Astrocyte (in vitro differentiated cells and primary cell): Measurements from ENCODE around the gene THRA. TPM values are rescaled to one million over a fixed set of nuclear protein-coding genes. Genes with fewer than 3 reads are reported as not detected.

Source experiments
- DNase-seq: peaks from one replicate; pipeline ENCODE4 v3.0.0-alpha.2; 2010; ENCODE audit warnings: low read depth
- FAIRE-seq: peaks from 2 replicates; lab custom pipeline; 2011; peaks lifted over from hg19 to GRCh38; lab: Jason Lieb, UNC
- H2AFZ ChIP-seq: 2 replicates; pipeline ENCODE4 v1.6.0; 2012; ENCODE audit warnings: low read depth, low read length, inconsistent platforms
- H3K27ac ChIP-seq: 2 replicates; pipeline ENCODE4 v1.5.1; 2011; ENCODE audit warnings: low read depth, low read length, inconsistent platforms
- H3K27me3 ChIP-seq: 2 replicates; pipeline ENCODE4 v1.6.0; 2011; ENCODE audit warnings: low read length, inconsistent platforms; ENCODE audit not compliant: insufficient read depth
- H3K36me3 ChIP-seq: 2 replicates; pipeline ENCODE4 v1.5.1; 2011; ENCODE audit warnings: low read length, inconsistent platforms; ENCODE audit not compliant: insufficient read depth
- H3K4me1 ChIP-seq: 2 replicates; pipeline ENCODE4 v1.5.1; 2011; ENCODE audit warnings: low read length, inconsistent platforms; ENCODE audit not compliant: insufficient read depth
- H3K4me2 ChIP-seq: 2 replicates; pipeline ENCODE4 v1.6.0; 2012; ENCODE audit warnings: low read length, inconsistent platforms
- H3K4me3 ChIP-seq: 2 replicates; pipeline ENCODE4 v1.5.1; 2011; ENCODE audit warnings: low read depth, mild to moderate bottlenecking, low read length, inconsistent platforms; ENCODE audit not compliant: insufficient read depth
- H3K79me2 ChIP-seq: 2 replicates; pipeline ENCODE4 v1.6.0; 2012; ENCODE audit warnings: mild to moderate bottlenecking, low read length, inconsistent platforms; ENCODE audit not compliant: insufficient read depth
- H3K9ac ChIP-seq: 2 replicates; pipeline ENCODE4 v1.6.0; 2012; ENCODE audit warnings: mild to moderate bottlenecking, low read length, inconsistent platforms
- H3K9me3 ChIP-seq: 2 replicates; pipeline ENCODE4 v1.5.1; 2012; ENCODE audit warnings: low read depth, mild to moderate bottlenecking, low read length, inconsistent platforms; ENCODE audit not compliant: insufficient read depth
- H4K20me1 ChIP-seq: 2 replicates; pipeline ENCODE4 v1.6.0; 2012; ENCODE audit warnings: low read length, inconsistent platforms; ENCODE audit not compliant: insufficient read depth
- H3K27ac Mint-ChIP-seq: one replicate; pipeline ENCODE4 v1.8.0; 2021; ENCODE audit warnings: mild to moderate bottlenecking, mixed read lengths; ENCODE audit not compliant: unreplicated experiment
- H3K27me3 Mint-ChIP-seq: one replicate; pipeline ENCODE4 v1.8.0; 2021; ENCODE audit warnings: low read depth, mixed read lengths; ENCODE audit not compliant: unreplicated experiment
- H3K36me3 Mint-ChIP-seq: one replicate; pipeline ENCODE4 v1.8.0; 2021; ENCODE audit warnings: low read depth, mixed read lengths; ENCODE audit not compliant: unreplicated experiment
- H3K4me1 Mint-ChIP-seq: one replicate; pipeline ENCODE4 v1.8.0; 2021; ENCODE audit warnings: low read depth, mixed read lengths; ENCODE audit not compliant: unreplicated experiment
- H3K4me3 Mint-ChIP-seq: one replicate; pipeline ENCODE4 v1.8.0; 2021; ENCODE audit warnings: mild to moderate bottlenecking, moderate library complexity, mixed read lengths; ENCODE audit not compliant: unreplicated experiment
- H3K9me3 Mint-ChIP-seq: one replicate; pipeline ENCODE4 v1.8.0; 2021; ENCODE audit warnings: mild to moderate bottlenecking, mixed read lengths; ENCODE audit not compliant: unreplicated experiment
- EZH2 ChIP-seq: IDR thresholded peaks from 2 replicates; pipeline ENCODE4 v1.6.1; 2012; ENCODE audit warnings: mild to moderate bottlenecking, low read length, inconsistent platforms; ENCODE audit not compliant: insufficient read depth
- total RNA-seq: library from RNA; stranded (reverse); gene quantifications from 2 replicates; pipeline ENCODE4 v1.2.1, GENCODE V29; 2021
- TF ChIP-seq, protein P1 (sequence below): IDR thresholded peaks from 2 replicates; pipeline ENCODE4 v1.5.1; 2011; ENCODE audit warnings: low read depth, mild to moderate bottlenecking, inconsistent platforms, low read length, moderate library complexity; ENCODE audit not compliant: insufficient read depth

THRA gene
- total RNA-seq, 1 donor from 2014 or later: 16.7 TPM

GRCh38 chr17:40031706-40032105 lies 31.1 kb upstream of the THRA start:
- DNase-seq (no peak), FAIRE-seq (no peak)
- peaks cover 14% of the 10 kb centered on the region for H4K20me1 ChIP-seq
- H2AFZ ChIP-seq: no peak overlapping the region
- H3K27me3 ChIP-seq: no peaks in the 10 kb centered on the region
- no peak overlapping the region for H3K4me3 ChIP-seq
- TF ChIP-seq, protein P1, sequence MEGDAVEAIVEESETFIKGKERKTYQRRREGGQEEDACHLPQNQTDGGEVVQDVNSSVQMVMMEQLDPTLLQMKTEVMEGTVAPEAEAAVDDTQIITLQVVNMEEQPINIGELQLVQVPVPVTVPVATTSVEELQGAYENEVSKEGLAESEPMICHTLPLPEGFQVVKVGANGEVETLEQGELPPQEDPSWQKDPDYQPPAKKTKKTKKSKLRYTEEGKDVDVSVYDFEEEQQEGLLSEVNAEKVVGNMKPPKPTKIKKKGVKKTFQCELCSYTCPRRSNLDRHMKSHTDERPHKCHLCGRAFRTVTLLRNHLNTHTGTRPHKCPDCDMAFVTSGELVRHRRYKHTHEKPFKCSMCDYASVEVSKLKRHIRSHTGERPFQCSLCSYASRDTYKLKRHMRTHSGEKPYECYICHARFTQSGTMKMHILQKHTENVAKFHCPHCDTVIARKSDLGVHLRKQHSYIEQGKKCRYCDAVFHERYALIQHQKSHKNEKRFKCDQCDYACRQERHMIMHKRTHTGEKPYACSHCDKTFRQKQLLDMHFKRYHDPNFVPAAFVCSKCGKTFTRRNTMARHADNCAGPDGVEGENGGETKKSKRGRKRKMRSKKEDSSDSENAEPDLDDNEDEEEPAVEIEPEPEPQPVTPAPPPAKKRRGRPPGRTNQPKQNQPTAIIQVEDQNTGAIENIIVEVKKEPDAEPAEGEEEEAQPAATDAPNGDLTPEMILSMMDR: no peak
- TF ChIP-seq EZH2: no peak
- Mint-ChIP-seq H3K4me1 (no peaks in the 10 kb centered on the region), H3K4me3 (peak overlapping the region; percentile 5), H3K9me3 (no peaks in the 10 kb centered on the region), H3K36me3 (peaks cover 16% of the 10 kb centered on the region), H3K27me3 (no peaks in the 10 kb centered on the region), H3K27ac (no peak overlapping the region)
- H3K4me1 ChIP-seq: peaks cover 6% of the 10 kb centered on the region
- no peak overlapping the region for H3K9ac ChIP-seq
- H3K79me2 ChIP-seq: no peaks in the 10 kb centered on the region
- H3K36me3 ChIP-seq: peaks cover 16% of the 10 kb centered on the region
- no peak overlapping the region for H3K27ac ChIP-seq
- no peaks in the 10 kb centered on the region for H3K9me3 ChIP-seq
- H3K4me2 ChIP-seq: no peak overlapping the region

- Histone ChIP-seq H3K4me2 (no peak overlapping the region), H3K4me1 (peaks cover 3% of the 10 kb centered on the region), H3K27me3 (no peaks in the 10 kb centered on the region), H3K36me3 (peaks cover 16% of the 10 kb centered on the region), H3K79me2 (no peaks in the 10 kb centered on the region), H4K20me1 (peaks cover 14% of the 10 kb centered on the region), H3K9ac (no peak overlapping the region), H3K9me3 (no peaks in the 10 kb centered on the region), H3K4me3 (no peak overlapping the region), H2AFZ (no peak overlapping the region), H3K27ac (no peak overlapping the region)
- TF ChIP-seq EZH2: no peak
- TF ChIP-seq, protein P1: no peak
- DNase-seq (no peak), FAIRE-seq (no peak)
- Mint-ChIP-seq H3K27me3 (no peaks in the 10 kb centered on the region), H3K4me3 (no peak overlapping the region), H3K27ac (no peak overlapping the region), H3K36me3 (peaks cover 16% of the 10 kb centered on the region), H3K4me1 (no peaks in the 10 kb centered on the region), H3K9me3 (no peaks in the 10 kb centered on the region)
Observed at GRCh38 chr17:40032322-40033320, 30.1 kb upstream of the THRA start.

GRCh38 chr17:40033339-40033738 lies 29.4 kb upstream of the THRA start:
- Histone ChIP-seq H2AFZ (no peak overlapping the region), H3K27me3 (no peaks in the 10 kb centered on the region), H3K9ac (no peak overlapping the region), H4K20me1 (peaks cover 14% of the 10 kb centered on the region), H3K9me3 (no peaks in the 10 kb centered on the region), H3K79me2 (no peaks in the 10 kb centered on the region), H3K27ac (no peak overlapping the region), H3K4me3 (no peak overlapping the region), H3K4me1 (peaks cover 3% of the 10 kb centered on the region), H3K4me2 (no peak overlapping the region), H3K36me3 (peaks cover 16% of the 10 kb centered on the region)
- H3K4me3 Mint-ChIP-seq: no peak overlapping the region
- no peak overlapping the region for H3K27ac Mint-ChIP-seq
- DNase-seq (no peak), FAIRE-seq (no peak)
- no peaks in the 10 kb centered on the region for H3K27me3 Mint-ChIP-seq
- no peak for TF ChIP-seq EZH2
- TF ChIP-seq, protein P1: no peak
- no peaks in the 10 kb centered on the region for H3K4me1 Mint-ChIP-seq
- H3K36me3 Mint-ChIP-seq: peaks cover 16% of the 10 kb centered on the region
- H3K9me3 Mint-ChIP-seq: no peaks in the 10 kb centered on the region
